ENCODE results near the gene ADGRG3.

- TF ChIP-seq ZBTB48 (tag by site-specific recombination; IDR thresholded peaks at IDR 0.05) = no peak
- TF ChIP-seq CTCF (tag by site-specific recombination; IDR thresholded peaks at IDR 0.05) = no peak
- no peak for TF ChIP-seq ZBTB26 (tag by site-specific recombination; optimal IDR thresholded peaks at IDR 0.05)
- no peak for TF ChIP-seq MEIS1 (CRISPR knock-in tag; IDR thresholded peaks at IDR 0.05; ENCODE audit: borderline replicate concordance)
- TF ChIP-seq ZNF274 (IDR thresholded peaks at IDR 0.05; ENCODE audit: low read length) = no peak
- no peak for TF ChIP-seq ZNF274 (tag by site-specific recombination; IDR thresholded peaks at IDR 0.05; ENCODE audit: borderline replicate concordance)
- TF ChIP-seq ZBTB44 (tag by site-specific recombination; IDR thresholded peaks at IDR 0.05) = no peak
These were observed 21.6 kb upstream of the ADGRG3 start for GRCh38 chr16:57646388-57647039.
